Fibroblast of skin of back (primary cell): ENCODE results near the gene CLEC12A.
"Not testable (repeated sequence)": the region's sequence is repeated elsewhere in the genome, so short reads cannot be mapped to it uniquely, and the experiment has no call there.

Source experiments
- DNase-seq: peaks from one replicate; pipeline ENCODE4 v3.0.0-alpha.2; 2013

CLEC12A gene

GRCh38 chr12:9973949-9974348, 2.7 kb downstream of the CLEC12A start:
- no peak for DNase-seq

- not testable (repeated sequence) for DNase-seq
These were observed 3.5 kb downstream of the CLEC12A start for GRCh38 chr12:9974731-9975130.

GRCh38 chr12:9975614-9976013, 4.4 kb downstream of the CLEC12A start:
- no peak for DNase-seq

- DNase-seq: not testable (repeated sequence)
These were observed 5.4 kb downstream of the CLEC12A start for GRCh38 chr12:9976626-9977025.

GRCh38 chr12:9977916-9978315, 6.7 kb downstream of the CLEC12A start:
- no peak for DNase-seq

GRCh38 chr12:9980126-9980525, 8.9 kb downstream of the CLEC12A start:
- no peak for DNase-seq

- DNase-seq: no peak
These were observed 20.7 kb downstream of the CLEC12A start for GRCh38 chr12:9991876-9992275.

- no peak for DNase-seq
These were observed 21.1 kb downstream of the CLEC12A start for GRCh38 chr12:9992296-9992695.

GRCh38 chr12:9999016-9999415, 27.8 kb downstream of the CLEC12A start, which contains the start of gene CLEC1B:
CLEC1B (minus strand) TSS chr12:9999121; CDS start chr12:9999100, 21 bp downstream.
- no peak for DNase-seq

- DNase-seq: no peak
These were observed 30.1 kb downstream of the CLEC12A start for GRCh38 chr12:10001171-10001776.

- DNase-seq: no peak
These were observed 41.6 kb downstream of the CLEC12A start for GRCh38 chr12:10012630-10013330.

- no peak for DNase-seq
These were observed 44.2 kb downstream of the CLEC12A start for GRCh38 chr12:10015450-10015849.

GRCh38 chr12:10016881-10017280, 45.7 kb downstream of the CLEC12A start:
- peak; percentile 44 for DNase-seq

- DNase-seq: no peak
These were observed 47.2 kb downstream of the CLEC12A start for GRCh38 chr12:10018386-10018785.

GRCh38 chr12:10021342-10021741, 50.1 kb downstream of the CLEC12A start:
- DNase-seq: no peak

GRCh38 chr12:10025236-10025635, 54.0 kb downstream of the CLEC12A start:
- no peak for DNase-seq

GRCh38 chr12:10026666-10027065, 55.5 kb downstream of the CLEC12A start:
- not testable (repeated sequence) for DNase-seq

- peak; percentile 23 for DNase-seq
These were observed 56.1 kb downstream of the CLEC12A start for GRCh38 chr12:10027311-10027710.

GRCh38 chr12:10027721-10028120, 56.5 kb downstream of the CLEC12A start:
- DNase-seq: peak; percentile 44

- DNase-seq: no peak
These were observed 59.2 kb downstream of the CLEC12A start, which contains the start of gene CLEC9A for GRCh38 chr12:10030446-10030845. CLEC9A (plus strand) TSS chr12:10030682; CDS start chr12:10052688, 22,006 bp downstream.

- DNase-seq: peak; percentile 49
These were observed 60.1 kb downstream of the CLEC12A start for GRCh38 chr12:10031321-10031720.

GRCh38 chr12:10031771-10032175, 60.6 kb downstream of the CLEC12A start:
- DNase-seq: peak; percentile 95

GRCh38 chr12:10033783-10034545, 62.8 kb downstream of the CLEC12A start:
- peak; percentile 10 for DNase-seq
